ENCODE measurements around the gene EFNA1. TPM values are rescaled to one million over a fixed set of nuclear protein-coding genes. Genes with fewer than 3 reads are reported as not detected.
A peak's percentile ranks its signal among the peaks of the same experiment; 100 is the strongest.

Gene EFNA1
- total and polyA plus RNA-seq, 2 of the 8 experiments (the other 6 are each of a cell fraction or from before 2014, with no cell fraction given): 4.9 to 14.6 TPM

DNA sequence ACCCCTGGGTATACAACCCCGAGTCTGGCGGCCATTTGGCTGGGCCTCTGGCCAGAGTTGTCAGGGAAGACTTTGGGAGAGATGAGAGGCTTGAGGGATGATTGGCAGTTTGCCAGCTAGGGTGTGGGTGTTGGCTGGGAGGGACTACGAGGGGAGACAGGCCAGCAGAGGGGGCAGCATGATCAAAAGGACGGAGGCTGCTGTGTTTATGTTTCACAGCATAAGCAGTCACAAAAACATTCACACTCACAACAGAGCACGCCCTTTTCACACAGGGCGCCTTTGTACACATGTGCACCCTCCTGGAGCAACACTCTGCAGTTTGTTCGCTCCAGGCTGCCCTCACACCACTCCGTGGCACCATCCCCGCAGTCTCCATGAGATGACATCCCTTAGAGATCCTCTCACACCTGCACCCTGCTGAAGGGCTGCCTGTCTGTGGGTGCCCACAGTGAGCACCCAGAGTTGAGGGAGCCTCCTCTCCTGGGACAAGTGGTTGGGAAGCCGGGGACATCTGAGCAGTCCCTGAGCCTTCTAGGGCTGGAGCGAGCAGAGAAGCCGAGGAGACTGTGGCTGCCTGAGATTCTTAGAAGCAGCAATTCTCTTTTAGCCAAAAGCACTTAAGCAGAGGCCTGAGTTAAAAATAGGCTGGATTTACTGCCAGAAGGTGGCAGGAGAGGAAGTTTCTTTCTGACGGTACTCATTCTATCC, 33.6 kb upstream of the EFNA1 start:
- Histone ChIP-seq H3K56ac (replicated peaks; ENCODE audit: insufficient read length, low read depth, low read length) (no peak overlapping the region), H4K20me1 (replicated peaks in 1 of 2; ENCODE audit: control insufficient read depth in 1 of 2, insufficient read depth in 2 of 2, low read length in 2 of 2) (no peaks in the 10 kb centered on the region), H3K4me2 (ENCODE audit: insufficient read depth in 1 of 2, low read depth in 2 of 2, low read length in 2 of 2) (peak overlapping the region; percentile 19 to 30; a peak in 2 of 4 replicates), H2AK5ac (ENCODE audit: low read depth, low read length) (no peak overlapping the region), H3K4me3 (ENCODE audit: extremely low read depth in 1 of 4, insufficient read depth in 2 of 4, low read depth in 3 of 4, low read length in 4 of 4) (no peak overlapping the region), H4K91ac (replicated peaks; ENCODE audit: insufficient read length, low read length) (no peak overlapping the region), H3K36me3 (ENCODE audit: control insufficient read depth in 2 of 4, insufficient read depth in 4 of 4, low read length in 3 of 4) (no peaks in the 10 kb centered on the region), H2BK12ac (ENCODE audit: low read depth, low read length) (0 out of 2 replicates have a peak overlapping the region, but pooled peaks have one; percentile 55), H4K5ac (ENCODE audit: insufficient read length, low read depth, low read length) (no peak overlapping the region), H3K23me2 (ENCODE audit: low read depth, low read length) (no peaks in the 10 kb centered on the region), H3K27me3 (replicated peaks in 1 of 4; ENCODE audit: control insufficient read depth in 3 of 4, extremely low read depth in 1 of 4, insufficient read depth in 3 of 4, low read length in 3 of 4) (peaks cover 0 to 12% (median 2%) of the 10 kb centered on the region in 4 experiments; a peak in 2 of 7 replicates), H3K14ac (ENCODE audit: insufficient read length) (no peak overlapping the region), H2BK5ac (ENCODE audit: low read depth, low read length) (no peak overlapping the region), H3K4ac (replicated peaks; ENCODE audit: insufficient read length, low read depth, low read length) (peak overlapping the region; percentile 2), H3K4me1 (replicated peaks in 1 of 4; ENCODE audit: control insufficient read depth in 3 of 4, insufficient read depth in 4 of 4, low read length in 3 of 4) (peaks cover 0 to 10% (median 8%) of the 10 kb centered on the region in 4 experiments; a peak in 5 of 7 replicates), H2BK15ac (ENCODE audit: low read length) (peak overlapping the region; percentile 81; the same call in 1 of the 2 replicates), H3K27ac (ENCODE audit: low read depth, low read length) (no peak overlapping the region; the same call in 1 of the 2 replicates), H2AFZ (ENCODE audit: low read length) (peak overlapping the region; percentile 63), H3K9ac (replicated peaks in 1 of 4; ENCODE audit: extremely low read depth in 1 of 4, low read depth in 3 of 4, low read length in 3 of 4) (no peak overlapping the region), H3K79me2 (ENCODE audit: control insufficient read depth in 1 of 2, insufficient read depth in 2 of 2, low read length in 2 of 2) (no peaks in the 10 kb centered on the region), H3K18ac (ENCODE audit: extremely low read depth, low read length) (peak overlapping the region; percentile 62), H3K79me1 (ENCODE audit: low read depth, low read length) (no peaks in the 10 kb centered on the region), H3K23ac (ENCODE audit: insufficient read length) (no peak overlapping the region), H2BK20ac (ENCODE audit: low read length) (no peak overlapping the region), H2BK120ac (replicated peaks; ENCODE audit: low read depth, low read length) (no peak overlapping the region), H4K8ac (ENCODE audit: extremely low read depth, insufficient read depth, low read length) (no peak overlapping the region), H3K9me3 (ENCODE audit: insufficient read depth in 2 of 2, low read depth in 1 of 2, low read length in 1 of 2) (no peaks in the 10 kb centered on the region)
- 70% methylated on average over 13 of the region's 13 CpGs; no CpG with 5 or more reads in 1 of the 2 experiments for WGBS, 2 experiments (ENCODE audit: extremely low coverage in 1 of 2, insufficient coverage in 1 of 2, insufficient read length in 1 of 2, insufficient replicate concordance in 2 of 2, low coverage in 1 of 2, low lambda C conversion rate in 2 of 2, missing lambda C conversion rate in 1 of 2)
- ChIA-PET CTCF (ENCODE audit: partially characterized antibody) (interaction anchor here (0.9 to 6.9 kb wide), 14 partner anchors 9 to 79 kb away, joined by 3 to 101 read pairs (median 6); partner anchors contain the start of genes EFNA4 and KRTCAP2), POLR2A (ENCODE audit: partially characterized antibody) (interaction anchor here (0.6 to 1.2 kb wide), 3 partner anchors 37 to 100 kb away, joined by 3 to 4 read pairs (median 3); no protein-coding TSS in a partner anchor)
- peak in 1 of 2 experiments; percentile 54 for DNase-seq (ENCODE audit: low read depth in 1 of 2, low spot score in 2 of 2)
- TF ChIP-seq TCF12 (IDR thresholded peaks at IDR 0.05; ENCODE audit: low read depth, low read length) (no peak), JUN (IDR thresholded peaks at IDR 0.05; ENCODE audit: low read depth, low read length) (no peak), YY1 (IDR thresholded peaks at IDR 0.05; ENCODE audit: low read depth, low read length) (no peak), RAD21 (IDR thresholded peaks at IDR 0.05 in 1 of 2, conservative IDR thresholded peaks at IDR 0.05 in 1 of 2; ENCODE audit: low read depth in 2 of 2, low read length in 2 of 2) (peak; percentile 54 to 69)
- TF ChIP-seq, protein P1, sequence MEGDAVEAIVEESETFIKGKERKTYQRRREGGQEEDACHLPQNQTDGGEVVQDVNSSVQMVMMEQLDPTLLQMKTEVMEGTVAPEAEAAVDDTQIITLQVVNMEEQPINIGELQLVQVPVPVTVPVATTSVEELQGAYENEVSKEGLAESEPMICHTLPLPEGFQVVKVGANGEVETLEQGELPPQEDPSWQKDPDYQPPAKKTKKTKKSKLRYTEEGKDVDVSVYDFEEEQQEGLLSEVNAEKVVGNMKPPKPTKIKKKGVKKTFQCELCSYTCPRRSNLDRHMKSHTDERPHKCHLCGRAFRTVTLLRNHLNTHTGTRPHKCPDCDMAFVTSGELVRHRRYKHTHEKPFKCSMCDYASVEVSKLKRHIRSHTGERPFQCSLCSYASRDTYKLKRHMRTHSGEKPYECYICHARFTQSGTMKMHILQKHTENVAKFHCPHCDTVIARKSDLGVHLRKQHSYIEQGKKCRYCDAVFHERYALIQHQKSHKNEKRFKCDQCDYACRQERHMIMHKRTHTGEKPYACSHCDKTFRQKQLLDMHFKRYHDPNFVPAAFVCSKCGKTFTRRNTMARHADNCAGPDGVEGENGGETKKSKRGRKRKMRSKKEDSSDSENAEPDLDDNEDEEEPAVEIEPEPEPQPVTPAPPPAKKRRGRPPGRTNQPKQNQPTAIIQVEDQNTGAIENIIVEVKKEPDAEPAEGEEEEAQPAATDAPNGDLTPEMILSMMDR (IDR thresholded peaks at IDR 0.05; ENCODE audit: control extremely low read depth in 1 of 3, insufficient read depth in 1 of 3, low read depth in 1 of 3, low read length in 3 of 3): peak in 2 of 3 experiments; percentile 57 to 70; a peak in 3 of 4 replicates
- no peak for FAIRE-seq

Data from H1 (cell line).